ENCODE measurements around the gene ZBED2. TPM values are rescaled to one million over a fixed set of nuclear protein-coding genes. Genes with fewer than 3 reads are reported as not detected.

The ZBED2 gene
- total RNA-seq, 1 experiment from 2014 or later = 0.69 TPM

DNA sequence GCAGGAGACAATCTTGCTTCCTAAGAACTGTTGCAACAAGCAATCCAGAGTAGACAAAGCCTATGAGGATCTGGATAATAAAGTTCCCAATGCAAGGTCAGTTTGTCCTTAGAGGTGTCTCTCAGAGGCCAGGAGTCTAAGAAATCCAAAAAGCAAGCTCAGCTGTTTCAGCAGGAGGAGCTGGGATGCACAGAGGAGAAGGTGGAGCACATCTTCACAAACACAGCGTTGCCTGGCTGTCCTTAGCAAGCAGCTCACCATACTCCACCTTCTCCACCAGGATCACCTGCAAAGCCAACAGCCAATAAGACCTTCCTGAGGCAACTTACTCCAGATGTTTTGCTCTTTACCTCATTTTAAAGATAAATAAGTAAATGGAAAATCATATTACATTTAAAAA is 365 bp downstream of the ZBED2 start:
- Histone ChIP-seq H4K20me1 (ENCODE audit: low read length) (no peaks in the 10 kb centered on the region), H3K36me3 (ENCODE audit: low read depth, low read length) (no peaks in the 10 kb centered on the region), H3K79me2 (ENCODE audit: low read length) (no peaks in the 10 kb centered on the region), H3K9ac (ENCODE audit: low read length) (no peak overlapping the region), H3K4me1 (ENCODE audit: insufficient read depth, low read length) (peaks cover 51% of the 10 kb centered on the region), H3K4me2 (ENCODE audit: low read length) (peak overlapping the region; percentile 43), H3F3A (ENCODE audit: low read length, unreplicated experiment) (peaks cover 10% of the 10 kb centered on the region), H2AFZ (ENCODE audit: low read length) (peak overlapping the region; percentile 25; the same call in 1 of the 2 replicates), H3K9me3 (ENCODE audit: low read length) (no peaks in the 10 kb centered on the region), H3K27ac (ENCODE audit: low read length) (peak overlapping the region; percentile 83), H3K27me3 (ENCODE audit: low read length) (no peaks in the 10 kb centered on the region), H3K9me2 (replicated peaks; ENCODE audit: low read length) (no peaks in the 10 kb centered on the region), H3K4me3 (ENCODE audit: low read length) (no peak overlapping the region)
- TF ChIP-seq EZH2 (IDR thresholded peaks at IDR 0.05; ENCODE audit: low read length, unreplicated experiment) (no peak), EZH2phosphoT487 (IDR thresholded peaks at IDR 0.05; ENCODE audit: borderline replicate concordance, low read length) (no peak)
- TF ChIP-seq, protein P1, sequence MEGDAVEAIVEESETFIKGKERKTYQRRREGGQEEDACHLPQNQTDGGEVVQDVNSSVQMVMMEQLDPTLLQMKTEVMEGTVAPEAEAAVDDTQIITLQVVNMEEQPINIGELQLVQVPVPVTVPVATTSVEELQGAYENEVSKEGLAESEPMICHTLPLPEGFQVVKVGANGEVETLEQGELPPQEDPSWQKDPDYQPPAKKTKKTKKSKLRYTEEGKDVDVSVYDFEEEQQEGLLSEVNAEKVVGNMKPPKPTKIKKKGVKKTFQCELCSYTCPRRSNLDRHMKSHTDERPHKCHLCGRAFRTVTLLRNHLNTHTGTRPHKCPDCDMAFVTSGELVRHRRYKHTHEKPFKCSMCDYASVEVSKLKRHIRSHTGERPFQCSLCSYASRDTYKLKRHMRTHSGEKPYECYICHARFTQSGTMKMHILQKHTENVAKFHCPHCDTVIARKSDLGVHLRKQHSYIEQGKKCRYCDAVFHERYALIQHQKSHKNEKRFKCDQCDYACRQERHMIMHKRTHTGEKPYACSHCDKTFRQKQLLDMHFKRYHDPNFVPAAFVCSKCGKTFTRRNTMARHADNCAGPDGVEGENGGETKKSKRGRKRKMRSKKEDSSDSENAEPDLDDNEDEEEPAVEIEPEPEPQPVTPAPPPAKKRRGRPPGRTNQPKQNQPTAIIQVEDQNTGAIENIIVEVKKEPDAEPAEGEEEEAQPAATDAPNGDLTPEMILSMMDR (conservative IDR thresholded peaks at IDR 0.05; ENCODE audit: low read depth, low read length) = no peak
- BruUV-seq (replicated peaks) = no TSS peak
- no peak for ATAC-seq
- ChIA-PET CTCF (no interaction called here), POLR2A (ENCODE audit: unreplicated experiment) (no interaction called here)
- DNase-seq = no peak
- intact Hi-C loops (cut with micrococcal nuclease) = loop anchor here (1.0 kb wide), 1 partner anchor 9 kb away; no protein-coding TSS in a partner anchor

DNA sequence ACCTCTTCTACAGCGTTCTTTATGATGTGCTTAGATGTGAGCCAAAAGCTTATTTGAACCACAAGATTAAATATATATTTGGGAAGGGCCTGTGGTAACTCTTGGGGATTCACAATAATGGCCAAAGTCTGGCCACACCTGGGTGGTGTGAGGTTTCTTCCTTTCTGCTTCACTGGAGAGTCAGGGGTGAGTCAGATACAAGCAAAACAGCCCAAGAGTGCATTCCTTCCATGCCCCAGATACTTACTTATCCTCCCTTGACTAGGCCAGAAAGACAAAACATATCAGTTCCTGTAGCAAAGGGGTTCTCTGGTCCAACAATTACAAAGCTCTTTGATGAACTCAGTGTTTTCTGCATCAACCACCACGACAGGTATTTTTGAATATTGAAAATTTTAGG is 941 bp downstream of the ZBED2 start:
- Histone ChIP-seq H3K9me2 (replicated peaks; ENCODE audit: low read length) (no peaks in the 10 kb centered on the region), H3K27ac (ENCODE audit: low read length) (peak overlapping the region; percentile 83), H3K4me1 (ENCODE audit: insufficient read depth, low read length) (peaks cover 56% of the 10 kb centered on the region), H3K79me2 (ENCODE audit: low read length) (no peaks in the 10 kb centered on the region), H3F3A (ENCODE audit: low read length, unreplicated experiment) (peaks cover 10% of the 10 kb centered on the region), H3K9ac (ENCODE audit: low read length) (0 out of 2 replicates have a peak overlapping the region, but pooled peaks have one; percentile 37), H4K20me1 (ENCODE audit: low read length) (no peaks in the 10 kb centered on the region), H3K9me3 (ENCODE audit: low read length) (no peaks in the 10 kb centered on the region), H3K4me2 (ENCODE audit: low read length) (peak overlapping the region; percentile 43), H2AFZ (ENCODE audit: low read length) (peak overlapping the region; percentile 25), H3K27me3 (ENCODE audit: low read length) (no peaks in the 10 kb centered on the region), H3K4me3 (ENCODE audit: low read length) (no peak overlapping the region), H3K36me3 (ENCODE audit: low read depth, low read length) (no peaks in the 10 kb centered on the region)
- BruUV-seq (replicated peaks) = no TSS peak
- intact Hi-C loops (cut with micrococcal nuclease) = loop anchor here (1.0 kb wide), 1 partner anchor 9 kb away; no protein-coding TSS in a partner anchor
- CTCF ChIA-PET = no interaction called here
- TF ChIP-seq, protein P1 (conservative IDR thresholded peaks at IDR 0.05; ENCODE audit: low read depth, low read length) = no peak
- POLR2A ChIA-PET (ENCODE audit: unreplicated experiment) = no interaction called here
- DNase-seq (peak; percentile 93), ATAC-seq (peak; percentile 98)

DNA sequence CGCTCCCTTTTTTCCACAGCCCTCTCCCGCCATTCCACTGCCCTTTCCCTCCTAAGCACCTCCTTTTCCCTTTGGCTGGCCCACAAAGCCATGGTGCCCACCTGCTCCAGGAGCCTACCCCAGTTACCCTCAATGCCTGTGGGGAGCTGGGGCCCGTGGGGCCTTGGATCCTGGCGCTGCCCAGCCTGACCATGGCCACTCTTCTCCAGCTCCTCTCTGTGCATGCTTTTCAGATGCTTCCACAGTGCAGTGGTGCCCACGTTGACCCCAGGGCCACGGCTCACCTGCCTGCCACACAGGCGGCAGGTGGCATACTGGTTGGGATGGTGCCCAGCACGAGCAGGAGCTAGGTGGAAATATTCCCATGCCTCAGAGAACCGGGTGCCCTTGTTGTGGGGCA is 1.5 kb downstream of the ZBED2 start:
- peak overlapping the region; percentile 43 for H3K4me2 ChIP-seq (ENCODE audit: low read length)
- H3K79me2 ChIP-seq (ENCODE audit: low read length) = no peaks in the 10 kb centered on the region
- no peak overlapping the region for H3K4me3 ChIP-seq (ENCODE audit: low read length)
- ATAC-seq (no peak), DNase-seq (no peak)
- no peaks in the 10 kb centered on the region for H3K9me3 ChIP-seq (ENCODE audit: low read length)
- peaks cover 56% of the 10 kb centered on the region for H3K4me1 ChIP-seq (ENCODE audit: insufficient read depth, low read length)
- CTCF ChIA-PET = no interaction called here
- H2AFZ ChIP-seq (ENCODE audit: low read length) = no peak overlapping the region
- no peaks in the 10 kb centered on the region for H3K36me3 ChIP-seq (ENCODE audit: low read depth, low read length)
- no peaks in the 10 kb centered on the region for H3K9me2 ChIP-seq (replicated peaks; ENCODE audit: low read length)
- intact Hi-C loops (cut with micrococcal nuclease) = loop anchor here (1.0 kb wide), 1 partner anchor 8 kb away; no protein-coding TSS in a partner anchor
- H3K27me3 ChIP-seq (ENCODE audit: low read length) = no peaks in the 10 kb centered on the region
- peaks cover 10% of the 10 kb centered on the region for H3F3A ChIP-seq (ENCODE audit: low read length, unreplicated experiment)
- BruUV-seq (replicated peaks) = no TSS peak
- H3K9ac ChIP-seq (ENCODE audit: low read length) = peak overlapping the region; percentile 37
- H3K27ac ChIP-seq (ENCODE audit: low read length) = peak overlapping the region; percentile 83
- TF ChIP-seq, protein P1 (conservative IDR thresholded peaks at IDR 0.05; ENCODE audit: low read depth, low read length) = no peak
- no peak for TF ChIP-seq EZH2phosphoT487 (IDR thresholded peaks at IDR 0.05; ENCODE audit: borderline replicate concordance, low read length)
- no peak for TF ChIP-seq EZH2 (IDR thresholded peaks at IDR 0.05; ENCODE audit: low read length, unreplicated experiment)
- H4K20me1 ChIP-seq (ENCODE audit: low read length) = no peaks in the 10 kb centered on the region
- POLR2A ChIA-PET (ENCODE audit: unreplicated experiment) = no interaction called here
